GM23338 (cell line): ENCODE data around the gene RAB13. TPM values are rescaled to one million over a fixed set of nuclear protein-coding genes. Genes with fewer than 3 reads are reported as not detected.

Experiments used
- ATAC-seq: fragments of 200-7000 bp; cut with Tn5 transposase; 3 replicates; pipeline ENCODE4 v1.9.1; 2020
- DNase-seq: peaks from one replicate; pipeline ENCODE4 v3.0.0-alpha.2; 2015; ENCODE audit warnings: low spot score
- H2AFZ ChIP-seq: fragments of 200-600 bp; sonication (generic); 2 replicates; pipeline ENCODE4 v1.8.0; 2016; ENCODE audit warnings: antibody characterized with exemption, mild to moderate bottlenecking, moderate library complexity
- H3F3A ChIP-seq: fragments of 200-600 bp; sonication (generic); replicated peaks from 2 replicates; pipeline ENCODE4 v1.8.0; 2017; ENCODE audit warnings: antibody characterized with exemption, mixed run types, low read depth
- H3K27ac ChIP-seq: fragments of 200-600 bp; sonication (generic); 2 replicates; pipeline ENCODE4 v1.6.1; 2016; ENCODE audit warnings: low read depth
- H3K27me3 ChIP-seq: fragments of 200-600 bp; sonication (generic); 2 replicates; pipeline ENCODE4 v1.8.0; 2016; ENCODE audit warnings: mild to moderate bottlenecking, mixed run types, moderate library complexity; ENCODE audit not compliant: insufficient read depth
- H3K36me3 ChIP-seq: fragments of 200-600 bp; sonication (generic); 2 replicates; pipeline ENCODE4 v1.8.0; 2016; ENCODE audit warnings: mild to moderate bottlenecking; ENCODE audit not compliant: insufficient read depth
- H3K4me1 ChIP-seq: fragments of 200-600 bp; sonication (generic); 2 replicates; pipeline ENCODE4 v1.8.0; 2016; ENCODE audit warnings: mild to moderate bottlenecking, moderate library complexity; ENCODE audit not compliant: insufficient read depth
- H3K4me2 ChIP-seq: fragments of 200-600 bp; sonication (generic); 2 replicates; pipeline ENCODE4 v1.7.1; 2017; ENCODE audit warnings: mixed run types
- H3K4me3 ChIP-seq: fragments of 200-600 bp; sonication (generic); 2 replicates; pipeline ENCODE4 v1.6.1; 2016; ENCODE audit warnings: mixed run types
- H3K79me2 ChIP-seq: fragments of 200-600 bp; sonication (generic); replicated peaks from 2 replicates; pipeline ENCODE4 v1.8.0; 2017; ENCODE audit warnings: mild to moderate bottlenecking; ENCODE audit not compliant: insufficient read depth
- H3K9me2 ChIP-seq: fragments of 200-600 bp; sonication (generic); 2 replicates; pipeline ENCODE4 v1.8.0; 2017; ENCODE audit not compliant: insufficient read depth
- H4K20me1 ChIP-seq: fragments of 200-600 bp; sonication (generic); replicated peaks from 2 replicates; pipeline ENCODE4 v1.8.0; 2017; ENCODE audit warnings: mild to moderate bottlenecking; ENCODE audit not compliant: insufficient read depth
- H3K27ac Mint-ChIP-seq: 2 replicates; pipeline ENCODE4 v1.8.0; 2020; ENCODE audit warnings: inconsistent platforms, mild to moderate bottlenecking, moderate library complexity, mixed read lengths
- H3K27me3 Mint-ChIP-seq: 3 replicates; pipeline ENCODE4 v1.8.0; 2022; ENCODE audit warnings: low read depth, mild to moderate bottlenecking, moderate library complexity, mixed read lengths, inconsistent platforms; ENCODE audit not compliant: insufficient read depth, poor library complexity
- H3K36me3 Mint-ChIP-seq: 3 replicates; pipeline ENCODE4 v1.8.0; 2021; ENCODE audit warnings: low read depth, mild to moderate bottlenecking, inconsistent platforms, moderate library complexity, mixed read lengths
- H3K4me1 Mint-ChIP-seq: 3 replicates; pipeline ENCODE4 v1.8.0; 2020; ENCODE audit warnings: mild to moderate bottlenecking, inconsistent platforms, mixed read lengths
- H3K4me3 Mint-ChIP-seq: 3 replicates; pipeline ENCODE4 v1.8.0; 2021; ENCODE audit warnings: moderate library complexity, mild to moderate bottlenecking, inconsistent platforms, mixed read lengths
- H3K9me3 Mint-ChIP-seq: 3 replicates; pipeline ENCODE4 v1.8.0; 2020; ENCODE audit warnings: moderate library complexity, mild to moderate bottlenecking, inconsistent platforms, mixed read lengths
- EZH2 ChIP-seq: fragments of 200-600 bp; sonication (generic); IDR thresholded peaks from one replicate; pipeline ENCODE4 v1.8.0; 2017; ENCODE audit warnings: antibody characterized with exemption, mild to moderate bottlenecking, low read depth; ENCODE audit not compliant: unreplicated experiment
- NANOG ChIP-seq: IDR thresholded peaks from 2 replicates; pipeline ENCODE4 v1.6.1; 2016; ENCODE audit warnings: antibody characterized with exemption, borderline replicate concordance
- ZNF114 ChIP-seq: fragments of 250-450 bp; sonication (Bioruptor Pico); IDR thresholded peaks from 2 replicates; pipeline ENCODE4 v1.5.0; 2020; ENCODE audit warnings: mild to moderate bottlenecking, moderate library complexity
- polyA plus RNA-seq: library from polyadenylated mRNA; unstranded; fragments of >200 nt; fragmentation: Nextera tagmentation; extraction: Ambion mirVana; gene quantifications from 2 replicates; pipeline ENCODE4 v1.2.1, GENCODE V29; 2016
- total RNA-seq: library from RNA; depleted of rRNA; stranded (reverse); fragments of >200 nt; shearing (Covaris generic); gene quantifications from 2 replicates; pipeline ENCODE4 v1.2.3, GENCODE V29; 2014
- TF ChIP-seq, protein P1 (sequence below): fragments of 250-450 bp; sonication (Bioruptor Pico); IDR thresholded peaks from 2 replicates; pipeline ENCODE4 v1.5.0; 2020; ENCODE audit warnings: mild to moderate bottlenecking, moderate library complexity
- TF ChIP-seq, protein P2 (sequence below): IDR thresholded peaks from one replicate; pipeline ENCODE4 v1.6.1; 2018; ENCODE audit warnings: antibody characterized with exemption; ENCODE audit not compliant: unreplicated experiment

Gene RAB13
- total and polyA plus RNA-seq, 2 experiments from 2014 or later: 38.6 to 171 TPM

DNA sequence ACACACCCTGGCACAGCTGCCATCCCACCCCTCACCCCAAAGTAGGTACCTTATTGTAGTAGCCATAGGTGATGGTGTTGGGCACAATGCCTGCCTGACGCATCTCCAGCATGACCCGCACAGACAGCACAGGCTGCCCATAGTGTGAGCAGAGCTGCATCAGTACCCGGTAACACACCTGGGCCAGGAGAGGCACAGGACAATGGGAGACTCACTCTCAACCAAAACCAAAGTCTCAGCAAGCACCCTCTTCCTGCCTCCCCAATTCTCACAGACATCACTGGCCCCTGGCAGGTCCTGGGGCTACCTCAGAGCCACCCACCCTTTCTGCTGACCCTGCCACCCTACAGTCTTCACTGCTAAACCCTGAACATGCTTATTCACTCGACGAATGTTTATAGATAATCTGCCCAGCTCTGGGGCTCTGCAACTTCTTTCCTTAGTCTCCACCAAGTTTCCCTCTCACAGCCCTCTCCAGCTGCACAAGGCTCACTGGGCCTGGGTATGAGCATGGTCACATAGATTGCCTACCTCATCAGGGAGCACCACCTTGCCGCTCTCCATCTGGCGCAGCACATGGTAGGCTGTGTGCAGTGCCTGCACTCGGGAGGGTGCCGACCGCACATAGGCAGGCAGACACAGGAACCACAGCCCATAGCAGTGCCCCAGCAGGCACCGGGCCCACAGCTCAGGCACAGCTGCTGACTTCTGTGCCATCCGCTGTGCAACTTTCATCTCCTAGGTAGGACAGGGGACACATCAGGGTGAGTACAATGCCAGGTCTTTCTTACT is 49.9 kb downstream of the RAB13 start:
- peaks cover 8% of the 10 kb centered on the region for H3K27me3 Mint-ChIP-seq
- H3K36me3 Mint-ChIP-seq: peaks cover 76% of the 10 kb centered on the region
- Histone ChIP-seq H2AFZ (no peak overlapping the region), H3K27me3 (no peaks in the 10 kb centered on the region), H3K9me2 (no peaks in the 10 kb centered on the region), H4K20me1 (no peaks in the 10 kb centered on the region; the same call in 1 of the 2 replicates), H3K79me2 (no peaks in the 10 kb centered on the region), H3K4me3 (no peak overlapping the region), H3K4me1 (no peaks in the 10 kb centered on the region), H3K27ac (no peak overlapping the region), H3K4me2 (no peak overlapping the region), H3F3A (no peaks in the 10 kb centered on the region), H3K36me3 (peaks cover 20% of the 10 kb centered on the region)
- no peak for TF ChIP-seq EZH2
- TF ChIP-seq, protein P1, sequence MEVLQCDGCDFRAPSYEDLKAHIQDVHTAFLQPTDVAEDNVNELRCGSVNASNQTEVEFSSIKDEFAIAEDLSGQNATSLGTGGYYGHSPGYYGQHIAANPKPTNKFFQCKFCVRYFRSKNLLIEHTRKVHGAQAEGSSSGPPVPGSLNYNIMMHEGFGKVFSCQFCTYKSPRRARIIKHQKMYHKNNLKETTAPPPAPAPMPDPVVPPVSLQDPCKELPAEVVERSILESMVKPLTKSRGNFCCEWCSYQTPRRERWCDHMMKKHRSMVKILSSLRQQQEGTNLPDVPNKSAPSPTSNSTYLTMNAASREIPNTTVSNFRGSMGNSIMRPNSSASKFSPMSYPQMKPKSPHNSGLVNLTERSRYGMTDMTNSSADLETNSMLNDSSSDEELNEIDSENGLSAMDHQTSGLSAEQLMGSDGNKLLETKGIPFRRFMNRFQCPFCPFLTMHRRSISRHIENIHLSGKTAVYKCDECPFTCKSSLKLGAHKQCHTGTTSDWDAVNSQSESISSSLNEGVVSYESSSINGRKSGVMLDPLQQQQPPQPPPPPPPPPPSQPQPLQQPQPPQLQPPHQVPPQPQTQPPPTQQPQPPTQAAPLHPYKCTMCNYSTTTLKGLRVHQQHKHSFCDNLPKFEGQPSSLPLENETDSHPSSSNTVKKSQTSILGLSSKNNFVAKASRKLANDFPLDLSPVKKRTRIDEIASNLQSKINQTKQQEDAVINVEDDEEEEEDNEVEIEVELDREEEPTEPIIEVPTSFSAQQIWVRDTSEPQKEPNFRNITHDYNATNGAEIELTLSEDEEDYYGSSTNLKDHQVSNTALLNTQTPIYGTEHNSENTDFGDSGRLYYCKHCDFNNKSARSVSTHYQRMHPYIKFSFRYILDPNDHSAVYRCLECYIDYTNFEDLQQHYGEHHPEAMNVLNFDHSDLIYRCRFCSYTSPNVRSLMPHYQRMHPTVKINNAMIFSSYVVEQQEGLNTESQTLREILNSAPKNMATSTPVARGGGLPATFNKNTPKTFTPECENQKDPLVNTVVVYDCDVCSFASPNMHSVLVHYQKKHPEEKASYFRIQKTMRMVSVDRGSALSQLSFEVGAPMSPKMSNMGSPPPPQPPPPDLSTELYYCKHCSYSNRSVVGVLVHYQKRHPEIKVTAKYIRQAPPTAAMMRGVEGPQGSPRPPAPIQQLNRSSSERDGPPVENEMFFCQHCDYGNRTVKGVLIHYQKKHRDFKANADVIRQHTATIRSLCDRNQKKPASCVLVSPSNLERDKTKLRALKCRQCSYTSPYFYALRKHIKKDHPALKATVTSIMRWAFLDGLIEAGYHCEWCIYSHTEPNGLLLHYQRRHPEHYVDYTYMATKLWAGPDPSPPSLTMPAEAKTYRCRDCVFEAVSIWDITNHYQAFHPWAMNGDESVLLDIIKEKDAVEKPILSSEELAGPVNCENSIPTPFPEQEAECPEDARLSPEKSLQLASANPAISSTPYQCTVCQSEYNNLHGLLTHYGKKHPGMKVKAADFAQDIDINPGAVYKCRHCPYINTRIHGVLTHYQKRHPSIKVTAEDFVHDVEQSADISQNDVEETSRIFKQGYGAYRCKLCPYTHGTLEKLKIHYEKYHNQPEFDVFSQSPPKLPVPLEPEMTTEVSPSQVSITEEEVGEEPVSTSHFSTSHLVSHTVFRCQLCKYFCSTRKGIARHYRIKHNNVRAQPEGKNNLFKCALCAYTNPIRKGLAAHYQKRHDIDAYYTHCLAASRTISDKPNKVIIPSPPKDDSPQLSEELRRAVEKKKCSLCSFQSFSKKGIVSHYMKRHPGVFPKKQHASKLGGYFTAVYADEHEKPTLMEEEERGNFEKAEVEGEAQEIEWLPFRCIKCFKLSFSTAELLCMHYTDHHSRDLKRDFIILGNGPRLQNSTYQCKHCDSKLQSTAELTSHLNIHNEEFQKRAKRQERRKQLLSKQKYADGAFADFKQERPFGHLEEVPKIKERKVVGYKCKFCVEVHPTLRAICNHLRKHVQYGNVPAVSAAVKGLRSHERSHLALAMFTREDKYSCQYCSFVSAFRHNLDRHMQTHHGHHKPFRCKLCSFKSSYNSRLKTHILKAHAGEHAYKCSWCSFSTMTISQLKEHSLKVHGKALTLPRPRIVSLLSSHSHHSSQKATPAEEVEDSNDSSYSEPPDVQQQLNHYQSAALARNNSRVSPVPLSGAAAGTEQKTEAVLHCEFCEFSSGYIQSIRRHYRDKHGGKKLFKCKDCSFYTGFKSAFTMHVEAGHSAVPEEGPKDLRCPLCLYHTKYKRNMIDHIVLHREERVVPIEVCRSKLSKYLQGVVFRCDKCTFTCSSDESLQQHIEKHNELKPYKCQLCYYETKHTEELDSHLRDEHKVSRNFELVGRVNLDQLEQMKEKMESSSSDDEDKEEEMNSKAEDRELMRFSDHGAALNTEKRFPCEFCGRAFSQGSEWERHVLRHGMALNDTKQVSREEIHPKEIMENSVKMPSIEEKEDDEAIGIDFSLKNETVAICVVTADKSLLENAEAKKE: no peak
- ATAC-seq (no peak), DNase-seq (no peak)
- no peak overlapping the region for H3K27ac Mint-ChIP-seq
- no peaks in the 10 kb centered on the region for H3K9me3 Mint-ChIP-seq
- H3K4me3 Mint-ChIP-seq: no peak overlapping the region
- H3K4me1 Mint-ChIP-seq: no peaks in the 10 kb centered on the region

DNA sequence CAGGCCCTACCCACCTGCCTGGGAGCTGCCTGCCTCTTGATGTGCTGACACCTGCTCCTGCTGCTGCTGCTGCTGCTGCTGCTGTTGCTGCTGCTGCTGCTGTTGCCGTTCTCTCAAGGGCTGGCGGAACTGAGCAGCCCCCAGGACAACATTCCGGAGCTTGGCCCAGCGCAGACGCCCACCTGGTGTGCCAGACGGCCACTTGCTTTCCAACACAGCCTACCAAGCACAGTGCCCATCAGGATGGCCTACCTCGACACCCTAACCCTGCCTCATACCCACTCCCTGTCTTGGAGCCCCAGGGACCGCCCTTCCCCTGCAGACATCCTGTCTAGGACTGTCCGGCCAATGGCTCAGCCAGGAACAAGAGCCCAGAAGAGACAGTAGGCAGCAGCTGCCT is 51.4 kb downstream of the RAB13 start:
- H4K20me1 ChIP-seq: no peaks in the 10 kb centered on the region; the same call in 1 of the 2 replicates
- no peak overlapping the region for H3K4me3 ChIP-seq
- H3K27me3 ChIP-seq: no peaks in the 10 kb centered on the region
- no peaks in the 10 kb centered on the region for H3K4me1 Mint-ChIP-seq
- TF ChIP-seq NANOG: no peak
- no peak for TF ChIP-seq ZNF114 (CRISPR knock-in tag)
- TF ChIP-seq, protein P2, sequence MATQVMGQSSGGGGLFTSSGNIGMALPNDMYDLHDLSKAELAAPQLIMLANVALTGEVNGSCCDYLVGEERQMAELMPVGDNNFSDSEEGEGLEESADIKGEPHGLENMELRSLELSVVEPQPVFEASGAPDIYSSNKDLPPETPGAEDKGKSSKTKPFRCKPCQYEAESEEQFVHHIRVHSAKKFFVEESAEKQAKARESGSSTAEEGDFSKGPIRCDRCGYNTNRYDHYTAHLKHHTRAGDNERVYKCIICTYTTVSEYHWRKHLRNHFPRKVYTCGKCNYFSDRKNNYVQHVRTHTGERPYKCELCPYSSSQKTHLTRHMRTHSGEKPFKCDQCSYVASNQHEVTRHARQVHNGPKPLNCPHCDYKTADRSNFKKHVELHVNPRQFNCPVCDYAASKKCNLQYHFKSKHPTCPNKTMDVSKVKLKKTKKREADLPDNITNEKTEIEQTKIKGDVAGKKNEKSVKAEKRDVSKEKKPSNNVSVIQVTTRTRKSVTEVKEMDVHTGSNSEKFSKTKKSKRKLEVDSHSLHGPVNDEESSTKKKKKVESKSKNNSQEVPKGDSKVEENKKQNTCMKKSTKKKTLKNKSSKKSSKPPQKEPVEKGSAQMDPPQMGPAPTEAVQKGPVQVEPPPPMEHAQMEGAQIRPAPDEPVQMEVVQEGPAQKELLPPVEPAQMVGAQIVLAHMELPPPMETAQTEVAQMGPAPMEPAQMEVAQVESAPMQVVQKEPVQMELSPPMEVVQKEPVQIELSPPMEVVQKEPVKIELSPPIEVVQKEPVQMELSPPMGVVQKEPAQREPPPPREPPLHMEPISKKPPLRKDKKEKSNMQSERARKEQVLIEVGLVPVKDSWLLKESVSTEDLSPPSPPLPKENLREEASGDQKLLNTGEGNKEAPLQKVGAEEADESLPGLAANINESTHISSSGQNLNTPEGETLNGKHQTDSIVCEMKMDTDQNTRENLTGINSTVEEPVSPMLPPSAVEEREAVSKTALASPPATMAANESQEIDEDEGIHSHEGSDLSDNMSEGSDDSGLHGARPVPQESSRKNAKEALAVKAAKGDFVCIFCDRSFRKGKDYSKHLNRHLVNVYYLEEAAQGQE: no peak
- H3K79me2 ChIP-seq: no peaks in the 10 kb centered on the region
- peaks cover 8% of the 10 kb centered on the region for H3K27me3 Mint-ChIP-seq
- no peaks in the 10 kb centered on the region for H3K9me2 ChIP-seq
- no peak overlapping the region; the same call in 1 of the 2 replicates for H3K27ac Mint-ChIP-seq
- no peaks in the 10 kb centered on the region for H3K9me3 Mint-ChIP-seq
- no peak overlapping the region for H2AFZ ChIP-seq
- DNase-seq (no peak), ATAC-seq (no peak)
- H3K4me2 ChIP-seq: no peak overlapping the region
- H3F3A ChIP-seq: no peaks in the 10 kb centered on the region
- no peaks in the 10 kb centered on the region for H3K4me1 ChIP-seq
- H3K4me3 Mint-ChIP-seq: no peak overlapping the region
- no peak overlapping the region for H3K27ac ChIP-seq
- peaks cover 76% of the 10 kb centered on the region for H3K36me3 Mint-ChIP-seq
- peaks cover 20% of the 10 kb centered on the region for H3K36me3 ChIP-seq
